NCI-H1694 treated with DMSO at 0.1 percent for 48 hours (cell line): ENCODE measurements around the gene DSTN.

Experiments
- DNase-seq: peaks from one replicate; lab custom pipeline; 2025; lab: John Stamatoyannopoulos, UW

DSTN gene

GRCh38 chr20:17549131-17549530, 20.7 kb upstream of the DSTN start:
- DNase-seq: no peak

GRCh38 chr20:17555106-17555505, 14.8 kb upstream of the DSTN start:
- DNase-seq: no peak

GRCh38 chr20:17556837-17557674, 12.8 kb upstream of the DSTN start:
- peak; percentile 82 for DNase-seq

- peak; percentile 26 for DNase-seq
Observed at GRCh38 chr20:17557675-17558006, 12.2 kb upstream of the DSTN start.

- no peak for DNase-seq
Observed at GRCh38 chr20:17558154-17558940, 11.5 kb upstream of the DSTN start.

GRCh38 chr20:17558941-17559304, 11.0 kb upstream of the DSTN start:
- DNase-seq: no peak

GRCh38 chr20:17559338-17559737, 10.5 kb upstream of the DSTN start:
- no peak for DNase-seq

GRCh38 chr20:17560344-17561074, 9.4 kb upstream of the DSTN start:
- no peak for DNase-seq

- DNase-seq: no peak
Observed at GRCh38 chr20:17562804-17563305, 7.0 kb upstream of the DSTN start.

- no peak for DNase-seq
Observed at GRCh38 chr20:17565169-17565845, 4.6 kb upstream of the DSTN start.

GRCh38 chr20:17566345-17566744, 3.5 kb upstream of the DSTN start:
- no peak for DNase-seq

GRCh38 chr20:17568045-17568788, 1.7 kb upstream of the DSTN start:
- DNase-seq: no peak

GRCh38 chr20:17568972-17569521, 828 bp upstream of the DSTN start:
- no peak for DNase-seq

- peak; percentile 7 for DNase-seq
Observed at GRCh38 chr20:17570347-17571152, 675 bp downstream of the DSTN start.

GRCh38 chr20:17571153-17571527, 1.3 kb downstream of the DSTN start:
- DNase-seq: no peak

- no peak for DNase-seq
Observed at GRCh38 chr20:17572034-17572638, 2.3 kb downstream of the DSTN start.

- no peak for DNase-seq
Observed at GRCh38 chr20:17573463-17573862, 3.6 kb downstream of the DSTN start.

GRCh38 chr20:17576215-17576614, 6.3 kb downstream of the DSTN start:
- no peak for DNase-seq

GRCh38 chr20:17579369-17580039, 9.6 kb downstream of the DSTN start:
- DNase-seq: no peak
